Measurements from ENCODE around the gene SLC34A1. TPM values are rescaled to one million over a fixed set of nuclear protein-coding genes. Genes with fewer than 3 reads are reported as not detected.

SLC34A1 gene
- total RNA-seq, 1 experiment from 2014 or later, result not detected

GRCh38 chr5:177402271-177403043, 18.2 kb downstream of the SLC34A1 start:
- H3K27ac ChIP-seq (ENCODE audit: low read depth, low read length, poor library complexity, severe bottlenecking), result no peak overlapping the region
- ChIA-PET CTCF (no interaction called here), POLR2A (ENCODE audit: low non-redundant PET) (no interaction called here)

GRCh38 chr5:177403102-177403791, 19.0 kb downstream of the SLC34A1 start:
- Histone ChIP-seq H3K4me3 (ENCODE audit: low read depth, low read length, poor library complexity, severe bottlenecking) (peak overlapping the region; percentile 46), H3K9me3 (ENCODE audit: low read depth, low read length, poor library complexity, severe bottlenecking) (no peaks in the 10 kb centered on the region), H3K27me3 (replicated peaks; ENCODE audit: insufficient read depth, low read depth, low read length, poor library complexity) (peaks cover 44% of the 10 kb centered on the region), H3K27ac (ENCODE audit: low read depth, low read length, poor library complexity, severe bottlenecking) (no peak overlapping the region), H3K36me3 (ENCODE audit: insufficient read depth, low read length, poor library complexity, severe bottlenecking) (no peaks in the 10 kb centered on the region), H3K4me1 (ENCODE audit: insufficient read depth, low read length, poor library complexity, severe bottlenecking) (peaks cover 18% of the 10 kb centered on the region)
- TF ChIP-seq CTCF (conservative IDR thresholded peaks at IDR 0.05; ENCODE audit: low read depth, low read length) (no peak), EZH2 (IDR thresholded peaks at IDR 0.05; ENCODE audit: borderline replicate concordance, low read depth, low read length, poor library complexity, severe bottlenecking) (no peak)
- ChIA-PET CTCF (interaction anchor here (1.0 to 2.1 kb wide), 2 partner anchors 12 to 52 kb away, joined by 3 to 7 read pairs; no protein-coding TSS in a partner anchor), POLR2A (ENCODE audit: low non-redundant PET) (no interaction called here)
- no TSS peak for BruUV-seq (replicated peaks)
- DNase-seq (ENCODE audit: low spot score), result peak; percentile 21
- intact Hi-C loops (cut with micrococcal nuclease; ENCODE audit: unreplicated experiment), result no loop called here

More at GRCh38 chr5:177402271-177403043, 18.2 kb downstream of the SLC34A1 start:
- H3K9me3 ChIP-seq (ENCODE audit: low read depth, low read length, poor library complexity, severe bottlenecking), result no peaks in the 10 kb centered on the region
- peaks cover 18% of the 10 kb centered on the region for H3K4me1 ChIP-seq (ENCODE audit: insufficient read depth, low read length, poor library complexity, severe bottlenecking)
- no peaks in the 10 kb centered on the region for H3K36me3 ChIP-seq (ENCODE audit: insufficient read depth, low read length, poor library complexity, severe bottlenecking)
- intact Hi-C loops (cut with micrococcal nuclease; ENCODE audit: unreplicated experiment), result no loop called here
- H3K27me3 ChIP-seq (replicated peaks; ENCODE audit: insufficient read depth, low read depth, low read length, poor library complexity), result peaks cover 44% of the 10 kb centered on the region
- DNase-seq (ENCODE audit: low spot score), result peak; percentile 66
- TF ChIP-seq EZH2 (IDR thresholded peaks at IDR 0.05; ENCODE audit: borderline replicate concordance, low read depth, low read length, poor library complexity, severe bottlenecking) (no peak), CTCF (conservative IDR thresholded peaks at IDR 0.05; ENCODE audit: low read depth, low read length) (peak; percentile 58)
- peak overlapping the region; percentile 46 for H3K4me3 ChIP-seq (ENCODE audit: low read depth, low read length, poor library complexity, severe bottlenecking)
- no TSS peak for BruUV-seq (replicated peaks)

- Histone ChIP-seq H3K4me1 (ENCODE audit: insufficient read depth, low read length, poor library complexity, severe bottlenecking) (peaks cover 18% of the 10 kb centered on the region), H3K9me3 (ENCODE audit: low read depth, low read length, poor library complexity, severe bottlenecking) (no peaks in the 10 kb centered on the region), H3K27me3 (replicated peaks; ENCODE audit: insufficient read depth, low read depth, low read length, poor library complexity) (peaks cover 44% of the 10 kb centered on the region), H3K36me3 (ENCODE audit: insufficient read depth, low read length, poor library complexity, severe bottlenecking) (no peaks in the 10 kb centered on the region), H3K27ac (ENCODE audit: low read depth, low read length, poor library complexity, severe bottlenecking) (no peak overlapping the region), H3K4me3 (ENCODE audit: low read depth, low read length, poor library complexity, severe bottlenecking) (peak overlapping the region; percentile 46)
- CTCF ChIA-PET, result interaction anchor here (0.7 to 2.1 kb wide), 3 partner anchors 13 to 53 kb away, joined by 3 to 7 read pairs (median 5); no protein-coding TSS in a partner anchor
- peak; percentile 62 for DNase-seq (ENCODE audit: low spot score)
- TF ChIP-seq EZH2 (IDR thresholded peaks at IDR 0.05; ENCODE audit: borderline replicate concordance, low read depth, low read length, poor library complexity, severe bottlenecking) (no peak), CTCF (conservative IDR thresholded peaks at IDR 0.05; ENCODE audit: low read depth, low read length) (peak; percentile 52)
- no TSS peak for BruUV-seq (replicated peaks)
- intact Hi-C loops (cut with micrococcal nuclease; ENCODE audit: unreplicated experiment), result no loop called here
- POLR2A ChIA-PET (ENCODE audit: low non-redundant PET), result no interaction called here
Measured at GRCh38 chr5:177403792-177404640, 19.8 kb downstream of the SLC34A1 start.

Data from A673 (cell line).